WTC11 (cell line): ENCODE data around the gene PTPRK. TPM values are rescaled to one million over a fixed set of nuclear protein-coding genes. Genes with fewer than 3 reads are reported as not detected.

Source experiments
- ATAC-seq: fragments of 200-7000 bp; cut with Tn5 transposase; 2 replicates; pipeline ENCODE4 v1.10.0; 2021; ENCODE audit warnings: mild to moderate bottlenecking, moderate library complexity
- CTCF ChIA-PET: fragments of 300-600 bp; sonication (Branson Sonifier 250); formaldehyde crosslinking; loops from one replicate; lab custom pipeline; 2021; ENCODE audit warnings: antibody characterized with exemption; lab: Charles Lee
- POLR2A ChIA-PET: fragments of 350-600 bp; sonication (Branson Sonifier 250); formaldehyde crosslinking; loops from one replicate; lab custom pipeline; 2021; ENCODE audit warnings: antibody characterized with exemption; lab: Charles Lee
- DNase-seq: peaks from one replicate; pipeline ENCODE4 v3.0.0; 2021; ENCODE audit warnings: low spot score
- H3K27ac Mint-ChIP-seq: 2 replicates; pipeline ENCODE4 v1.8.0; 2021; ENCODE audit warnings: mixed read lengths
- H3K27me3 Mint-ChIP-seq: 2 replicates; pipeline ENCODE4 v1.8.0; 2021; ENCODE audit warnings: low read depth, mild to moderate bottlenecking, moderate library complexity, mixed read lengths
- H3K36me3 Mint-ChIP-seq: 2 replicates; pipeline ENCODE4 v1.8.0; 2021; ENCODE audit warnings: mixed read lengths
- H3K4me1 Mint-ChIP-seq: 2 replicates; pipeline ENCODE4 v1.8.0; 2022; ENCODE audit warnings: mixed read lengths
- H3K4me3 Mint-ChIP-seq: 2 replicates; pipeline ENCODE4 v1.8.0; 2021; ENCODE audit warnings: mild to moderate bottlenecking, moderate library complexity, mixed read lengths
- H3K9me3 Mint-ChIP-seq: 2 replicates; pipeline ENCODE4 v1.8.0; 2021; ENCODE audit warnings: mixed read lengths
- AR ChIP-seq: fragments of 250-450 bp; sonication (Bioruptor Pico); IDR thresholded peaks from 2 replicates; pipeline ENCODE4 v1.9.0; 2021; ENCODE audit warnings: mild to moderate bottlenecking
- CREB1 ChIP-seq: sonication (generic); formaldehyde crosslinking; IDR thresholded peaks from 2 replicates; pipeline ENCODE4 v1.8.0; 2023; ENCODE audit warnings: mild to moderate bottlenecking, missing genetic modification reagents
- FOXP4 ChIP-seq: sonication (generic); formaldehyde crosslinking; IDR thresholded peaks from 2 replicates; pipeline ENCODE4 v1.8.0; 2022; ENCODE audit warnings: mild to moderate bottlenecking, missing genetic modification reagents
- JUN ChIP-seq: sonication (generic); formaldehyde crosslinking; IDR thresholded peaks from 2 replicates; pipeline ENCODE4 v1.8.0; 2023; ENCODE audit warnings: mild to moderate bottlenecking, missing genetic modification reagents
- KAT7 ChIP-seq: sonication (generic); formaldehyde crosslinking; IDR thresholded peaks from 2 replicates; pipeline ENCODE4 v1.8.1; 2023; ENCODE audit warnings: missing genetic modification reagents, mild to moderate bottlenecking, borderline replicate concordance
- MAX ChIP-seq: sonication (generic); formaldehyde crosslinking; IDR thresholded peaks from 2 replicates; pipeline ENCODE4 v1.8.0; 2022; ENCODE audit warnings: mild to moderate bottlenecking, missing genetic modification reagents
- NFYB ChIP-seq: sonication (generic); formaldehyde crosslinking; conservative IDR thresholded peaks from 2 replicates; pipeline ENCODE4 v1.8.0; 2022; ENCODE audit warnings: low read depth, missing genetic modification reagents
- OVOL2 ChIP-seq: fragments of 250-450 bp; sonication (Bioruptor Pico); IDR thresholded peaks from 2 replicates; pipeline ENCODE4 v1.9.0; 2021; ENCODE audit warnings: mild to moderate bottlenecking, borderline replicate concordance
- RELA ChIP-seq: sonication (generic); formaldehyde crosslinking; IDR thresholded peaks from 2 replicates; pipeline ENCODE4 v1.8.1; 2022; ENCODE audit warnings: missing genetic modification reagents, mild to moderate bottlenecking, borderline replicate concordance
- SMAD4 ChIP-seq: sonication (generic); formaldehyde crosslinking; IDR thresholded peaks from 2 replicates; pipeline ENCODE4 v1.8.0; 2022; ENCODE audit warnings: mild to moderate bottlenecking, missing genetic modification reagents
- SOX15 ChIP-seq: fragments of 250-450 bp; sonication (Bioruptor Pico); IDR thresholded peaks from 2 replicates; pipeline ENCODE4 v1.9.0; 2021; ENCODE audit warnings: mild to moderate bottlenecking
- TCF7 ChIP-seq: sonication (generic); formaldehyde crosslinking; IDR thresholded peaks from 2 replicates; pipeline ENCODE4 v1.8.0; 2022; ENCODE audit warnings: mild to moderate bottlenecking, low read depth, missing genetic modification reagents, moderate library complexity
- TEAD4 ChIP-seq: sonication (generic); formaldehyde crosslinking; IDR thresholded peaks from 2 replicates; pipeline ENCODE4 v1.8.0; 2022; ENCODE audit warnings: mild to moderate bottlenecking, missing genetic modification reagents
- TP53 ChIP-seq: sonication (generic); formaldehyde crosslinking; IDR thresholded peaks from 2 replicates; pipeline ENCODE4 v1.8.1; 2023; ENCODE audit warnings: mild to moderate bottlenecking, missing genetic modification reagents
- ZBTB21 ChIP-seq: sonication (generic); formaldehyde crosslinking; IDR thresholded peaks from 2 replicates; pipeline ENCODE4 v1.8.1; 2023; ENCODE audit warnings: mild to moderate bottlenecking, missing genetic modification reagents, borderline replicate concordance
- total RNA-seq: library from RNA; stranded (reverse); gene quantifications from 3 replicates; pipeline ENCODE4 v1.2.3, GENCODE V29; 2021
- TF ChIP-seq, protein P1 (sequence below): fragments of 250-450 bp; sonication (Bioruptor Pico); IDR thresholded peaks from 2 replicates; pipeline ENCODE4 v1.8.0; 2021; ENCODE audit warnings: mild to moderate bottlenecking
- TF ChIP-seq, protein P2 (sequence below): sonication (generic); formaldehyde crosslinking; IDR thresholded peaks from 2 replicates; pipeline ENCODE4 v1.8.0; 2022; ENCODE audit warnings: missing genetic modification reagents

The PTPRK gene
- total RNA-seq, 1 experiment from 2014 or later, result 44.8 TPM

GRCh38 chr6:128053109-128053508 lies 467.3 kb downstream of the PTPRK start:
- TF ChIP-seq SOX15 (CRISPR knock-in tag) (no peak), OVOL2 (CRISPR knock-in tag) (no peak), TCF7 (CRISPR knock-in tag) (no peak), NFYB (CRISPR knock-in tag) (no peak), ZBTB21 (no peak), TEAD4 (no peak)
- TF ChIP-seq, protein P1, sequence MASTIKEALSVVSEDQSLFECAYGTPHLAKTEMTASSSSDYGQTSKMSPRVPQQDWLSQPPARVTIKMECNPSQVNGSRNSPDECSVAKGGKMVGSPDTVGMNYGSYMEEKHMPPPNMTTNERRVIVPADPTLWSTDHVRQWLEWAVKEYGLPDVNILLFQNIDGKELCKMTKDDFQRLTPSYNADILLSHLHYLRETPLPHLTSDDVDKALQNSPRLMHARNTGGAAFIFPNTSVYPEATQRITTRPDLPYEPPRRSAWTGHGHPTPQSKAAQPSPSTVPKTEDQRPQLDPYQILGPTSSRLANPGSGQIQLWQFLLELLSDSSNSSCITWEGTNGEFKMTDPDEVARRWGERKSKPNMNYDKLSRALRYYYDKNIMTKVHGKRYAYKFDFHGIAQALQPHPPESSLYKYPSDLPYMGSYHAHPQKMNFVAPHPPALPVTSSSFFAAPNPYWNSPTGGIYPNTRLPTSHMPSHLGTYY, result no peak
- CTCF ChIA-PET, result no interaction called here
- H3K4me3 Mint-ChIP-seq, result no peak overlapping the region

DNA sequence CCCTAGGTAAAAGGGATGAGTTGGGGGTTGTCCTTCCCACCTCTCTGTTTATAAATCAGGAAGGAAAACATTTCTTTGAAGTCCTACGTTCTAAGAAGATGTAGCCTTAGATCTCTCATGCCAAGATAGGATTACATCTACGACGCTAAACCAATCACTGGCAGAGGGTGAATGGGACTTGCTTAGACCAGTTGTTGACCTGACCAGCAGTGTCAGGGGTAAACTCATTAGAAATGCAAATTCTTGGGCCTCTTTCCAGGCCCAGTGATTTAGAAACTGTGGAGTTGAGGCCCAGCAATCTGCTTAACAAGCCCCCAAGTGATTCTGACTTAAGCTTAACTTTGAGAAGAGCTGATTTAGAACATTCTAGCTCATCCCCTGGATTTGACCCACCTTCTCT lies 472.4 kb downstream of the PTPRK start:
- POLR2A ChIA-PET, result no interaction called here
- peak; percentile 93 for ATAC-seq
- Mint-ChIP-seq H3K27ac (peak overlapping the region; percentile 54), H3K4me3 (no peak overlapping the region), H3K36me3 (peaks cover 3% of the 10 kb centered on the region; the same call in 1 of the 2 replicates), H3K4me1 (peaks cover 21% of the 10 kb centered on the region), H3K9me3 (no peaks in the 10 kb centered on the region), H3K27me3 (no peaks in the 10 kb centered on the region)
- no peak for DNase-seq
- CTCF ChIA-PET, result interaction anchor here (1.0 kb wide), 1 partner anchor 192 kb away, joined by 4 read pairs; no protein-coding TSS in a partner anchor
- TF ChIP-seq AR (CRISPR knock-in tag) (no peak), FOXP4 (peak; percentile 47; the same call in 1 of the 2 replicates), JUN (CRISPR knock-in tag) (no peak)

More at GRCh38 chr6:128053109-128053508, 467.3 kb downstream of the PTPRK start:
- Mint-ChIP-seq H3K27ac (no peak overlapping the region), H3K36me3 (peaks cover 3% of the 10 kb centered on the region; the same call in 1 of the 2 replicates), H3K27me3 (no peaks in the 10 kb centered on the region), H3K4me1 (peaks cover 19% of the 10 kb centered on the region), H3K9me3 (no peaks in the 10 kb centered on the region)
- DNase-seq, result no peak
- no peak for ATAC-seq
- POLR2A ChIA-PET, result no interaction called here

DNA sequence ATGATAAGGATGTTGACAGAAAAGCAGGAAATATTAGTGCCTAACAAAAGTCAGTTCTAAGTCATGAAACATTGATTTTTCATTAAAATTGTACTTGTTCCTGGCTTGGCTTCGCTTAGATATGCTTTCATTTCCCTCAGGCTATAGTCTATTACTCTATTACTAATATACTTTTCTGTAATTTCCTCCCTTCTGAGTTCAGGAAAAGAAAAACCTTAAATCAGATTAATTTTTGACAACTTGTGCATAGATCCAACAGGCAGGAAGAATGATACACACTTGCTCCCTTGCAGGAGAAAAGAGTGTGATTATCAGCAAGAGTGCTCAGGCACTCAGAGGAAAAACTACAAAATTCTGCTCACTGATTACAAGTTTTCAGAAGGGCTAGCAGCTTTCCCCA lies 474.4 kb downstream of the PTPRK start:
- no peak for TF ChIP-seq RELA (CRISPR knock-in tag)
- TF ChIP-seq CREB1 (CRISPR knock-in tag), result no peak
- no peak for TF ChIP-seq TCF7 (CRISPR knock-in tag)
- no peak for TF ChIP-seq KAT7
- no peak for TF ChIP-seq MAX
- TF ChIP-seq, all 79 proteins: peak for 0
- ChIA-PET CTCF (no interaction called here), POLR2A (no interaction called here)
- peaks cover 3% of the 10 kb centered on the region; the same call in 1 of the 2 replicates for H3K36me3 Mint-ChIP-seq
- DNase-seq (no peak), ATAC-seq (no peak)
- no peaks in the 10 kb centered on the region for H3K27me3 Mint-ChIP-seq
- no peaks in the 10 kb centered on the region for H3K9me3 Mint-ChIP-seq
- no peak overlapping the region for H3K27ac Mint-ChIP-seq
- H3K4me1 Mint-ChIP-seq, result peaks cover 17% of the 10 kb centered on the region
- H3K4me3 Mint-ChIP-seq, result no peak overlapping the region

DNA sequence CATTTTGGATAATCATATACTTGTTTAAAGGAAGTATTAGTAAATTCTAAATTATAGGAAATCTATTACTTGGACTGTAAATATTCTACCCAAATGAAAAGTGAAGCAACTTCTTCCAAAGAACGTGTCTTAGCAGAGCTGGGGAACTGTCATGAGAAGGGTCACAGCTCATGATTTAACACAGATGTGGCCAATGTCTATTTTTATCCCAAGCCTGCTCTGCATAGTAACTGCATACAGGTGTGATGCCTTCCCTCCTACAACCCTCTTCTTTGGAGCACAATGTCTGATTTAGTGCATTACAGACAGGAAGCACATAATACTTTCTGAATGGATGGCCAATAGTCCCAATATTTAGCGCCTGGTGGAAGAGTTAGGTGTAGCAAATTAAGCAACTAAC lies 480.9 kb downstream of the PTPRK start:
- DNase-seq, result no peak
- ChIA-PET CTCF (no interaction called here), POLR2A (no interaction called here)
- Mint-ChIP-seq H3K9me3 (no peaks in the 10 kb centered on the region), H3K4me3 (no peak overlapping the region), H3K27ac (no peak overlapping the region), H3K27me3 (no peaks in the 10 kb centered on the region), H3K4me1 (no peaks in the 10 kb centered on the region; the same call in 1 of the 2 replicates), H3K36me3 (no peaks in the 10 kb centered on the region)
- ATAC-seq, result no peak
- TF ChIP-seq TP53, result no peak
- no peak for TF ChIP-seq SMAD4 (CRISPR knock-in tag)
- TF ChIP-seq AR (CRISPR knock-in tag), result no peak
- TF ChIP-seq, protein P2, sequence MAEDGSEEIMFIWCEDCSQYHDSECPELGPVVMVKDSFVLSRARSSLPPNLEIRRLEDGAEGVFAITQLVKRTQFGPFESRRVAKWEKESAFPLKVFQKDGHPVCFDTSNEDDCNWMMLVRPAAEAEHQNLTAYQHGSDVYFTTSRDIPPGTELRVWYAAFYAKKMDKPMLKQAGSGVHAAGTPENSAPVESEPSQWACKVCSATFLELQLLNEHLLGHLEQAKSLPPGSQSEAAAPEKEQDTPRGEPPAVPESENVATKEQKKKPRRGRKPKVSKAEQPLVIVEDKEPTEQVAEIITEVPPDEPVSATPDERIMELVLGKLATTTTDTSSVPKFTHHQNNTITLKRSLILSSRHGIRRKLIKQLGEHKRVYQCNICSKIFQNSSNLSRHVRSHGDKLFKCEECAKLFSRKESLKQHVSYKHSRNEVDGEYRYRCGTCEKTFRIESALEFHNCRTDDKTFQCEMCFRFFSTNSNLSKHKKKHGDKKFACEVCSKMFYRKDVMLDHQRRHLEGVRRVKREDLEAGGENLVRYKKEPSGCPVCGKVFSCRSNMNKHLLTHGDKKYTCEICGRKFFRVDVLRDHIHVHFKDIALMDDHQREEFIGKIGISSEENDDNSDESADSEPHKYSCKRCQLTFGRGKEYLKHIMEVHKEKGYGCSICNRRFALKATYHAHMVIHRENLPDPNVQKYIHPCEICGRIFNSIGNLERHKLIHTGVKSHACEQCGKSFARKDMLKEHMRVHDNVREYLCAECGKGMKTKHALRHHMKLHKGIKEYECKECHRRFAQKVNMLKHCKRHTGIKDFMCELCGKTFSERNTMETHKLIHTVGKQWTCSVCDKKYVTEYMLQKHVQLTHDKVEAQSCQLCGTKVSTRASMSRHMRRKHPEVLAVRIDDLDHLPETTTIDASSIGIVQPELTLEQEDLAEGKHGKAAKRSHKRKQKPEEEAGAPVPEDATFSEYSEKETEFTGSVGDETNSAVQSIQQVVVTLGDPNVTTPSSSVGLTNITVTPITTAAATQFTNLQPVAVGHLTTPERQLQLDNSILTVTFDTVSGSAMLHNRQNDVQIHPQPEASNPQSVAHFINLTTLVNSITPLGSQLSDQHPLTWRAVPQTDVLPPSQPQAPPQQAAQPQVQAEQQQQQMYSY (CRISPR knock-in tag), result no peak
